HG02623 (cell line): ENCODE measurements around the gene GC.
"Not testable (repeated sequence)": the region's sequence is repeated elsewhere in the genome, so short reads cannot be mapped to it uniquely, and the experiment has no call there.

Experiments
- ATAC-seq: cut with Tn5 transposase; IDR thresholded peaks from one replicate; pipeline ENCODE4 v1.9.1; 2021; ENCODE audit warnings: moderate library complexity; ENCODE audit not compliant: unreplicated experiment

Gene GC

GRCh38 chr4:71783972-71784371, at the start of gene GC:
TSS of gene GC (minus strand) at chr4:71784079. CDS start at chr4:71784018, 61 bp downstream.
- no peak for ATAC-seq

- no peak for ATAC-seq
Measured at GRCh38 chr4:71833232-71833900, 49.5 kb upstream of the GC start.

GRCh38 chr4:71832049-71832448, 48.2 kb upstream of the GC start:
- ATAC-seq, result no peak

- no peak for ATAC-seq
Measured at GRCh38 chr4:71830497-71831190, 46.8 kb upstream of the GC start.

GRCh38 chr4:71828470-71828869, 44.6 kb upstream of the GC start:
- ATAC-seq, result no peak

GRCh38 chr4:71827826-71828225, 43.9 kb upstream of the GC start:
- no peak for ATAC-seq

GRCh38 chr4:71816676-71817303, 32.9 kb upstream of the GC start:
- no peak for ATAC-seq

- ATAC-seq, result no peak
Measured at GRCh38 chr4:71814433-71814832, 30.6 kb upstream of the GC start.

- ATAC-seq, result not testable (repeated sequence)
Measured at GRCh38 chr4:71809805-71810204, 25.9 kb upstream of the GC start.

GRCh38 chr4:71807469-71807868, 23.6 kb upstream of the GC start:
- ATAC-seq, result no peak

- ATAC-seq, result not testable (repeated sequence)
Measured at GRCh38 chr4:71805230-71805629, 21.4 kb upstream of the GC start.

GRCh38 chr4:71804017-71804697, 20.3 kb upstream of the GC start:
- not testable (repeated sequence) for ATAC-seq

- ATAC-seq, result no peak
Measured at GRCh38 chr4:71785959-71786358, 2.1 kb upstream of the GC start.

- ATAC-seq, result no peak
Measured at GRCh38 chr4:71784569-71785197, 804 bp upstream of the GC start.

GRCh38 chr4:71777891-71778290, 6.0 kb downstream of the GC start:
- no peak for ATAC-seq

- no peak for ATAC-seq
Measured at GRCh38 chr4:71775449-71775848, 8.4 kb downstream of the GC start.

- ATAC-seq, result no peak
Measured at GRCh38 chr4:71774136-71774535, 9.7 kb downstream of the GC start.

GRCh38 chr4:71773004-71773403, 10.9 kb downstream of the GC start:
- ATAC-seq, result no peak

GRCh38 chr4:71772592-71772991, 11.3 kb downstream of the GC start:
- no peak for ATAC-seq

GRCh38 chr4:71771613-71772012, 12.3 kb downstream of the GC start:
- no peak for ATAC-seq

- ATAC-seq, result no peak
Measured at GRCh38 chr4:71769434-71769833, 14.4 kb downstream of the GC start.
